KMS-11 (cell line): ENCODE results near the gene C1orf21.

ENCODE experiments used
- H2AFZ ChIP-seq: fragments of 200-600 bp; sonication (generic); 2 replicates; pipeline ENCODE4 v1.6.1; 2016; ENCODE audit warnings: antibody characterized with exemption, mixed run types, low read depth
- H3K27ac ChIP-seq: fragments of 200-600 bp; sonication (generic); 2 replicates; pipeline ENCODE4 v1.6.1; 2016; ENCODE audit warnings: mild to moderate bottlenecking, mixed run types
- H3K27me3 ChIP-seq: fragments of 200-600 bp; sonication (generic); 2 replicates; pipeline ENCODE4 v1.6.1; 2017; ENCODE audit warnings: mild to moderate bottlenecking, low read depth, mixed run types, moderate library complexity; ENCODE audit not compliant: insufficient read depth
- H3K36me3 ChIP-seq: fragments of 200-600 bp; sonication (generic); 2 replicates; pipeline ENCODE4 v1.6.1; 2017; ENCODE audit warnings: mild to moderate bottlenecking, mixed run types; ENCODE audit not compliant: insufficient read depth
- H3K4me1 ChIP-seq: fragments of 200-600 bp; sonication (generic); 2 replicates; pipeline ENCODE4 v1.6.1; 2016; ENCODE audit warnings: mild to moderate bottlenecking, low read depth, mixed run types; ENCODE audit not compliant: poor library complexity, severe bottlenecking
- H3K4me2 ChIP-seq: fragments of 200-600 bp; sonication (generic); 2 replicates; pipeline ENCODE4 v1.7.0; 2016; ENCODE audit warnings: mild to moderate bottlenecking, mixed run types
- H3K4me3 ChIP-seq: fragments of 200-600 bp; sonication (generic); IDR thresholded peaks from 2 replicates; pipeline ENCODE4 v1.6.1; 2017; ENCODE audit warnings: low read depth, low read length, mixed read lengths; ENCODE audit not compliant: insufficient read depth
- H3K79me2 ChIP-seq: fragments of 200-600 bp; sonication (generic); 2 replicates; pipeline ENCODE4 v1.6.1; 2016; ENCODE audit warnings: low read depth, mixed run types; ENCODE audit not compliant: insufficient read depth
- H3K9ac ChIP-seq: fragments of 200-600 bp; sonication (generic); 2 replicates; pipeline ENCODE4 v1.6.1; 2016; ENCODE audit warnings: mild to moderate bottlenecking, mixed run types
- H4K20me1 ChIP-seq: fragments of 200-600 bp; sonication (generic); 2 replicates; pipeline ENCODE4 v1.6.1; 2016; ENCODE audit warnings: mild to moderate bottlenecking, mixed run types; ENCODE audit not compliant: insufficient read depth
- TF ChIP-seq, protein P1 (sequence below): fragments of 200-600 bp; sonication (generic); conservative IDR thresholded peaks from 2 replicates; pipeline ENCODE4 v1.6.1; 2017; ENCODE audit warnings: low read depth, mild to moderate bottlenecking, antibody characterized with exemption, low read length, moderate library complexity, mixed read lengths

C1orf21 gene

DNA sequence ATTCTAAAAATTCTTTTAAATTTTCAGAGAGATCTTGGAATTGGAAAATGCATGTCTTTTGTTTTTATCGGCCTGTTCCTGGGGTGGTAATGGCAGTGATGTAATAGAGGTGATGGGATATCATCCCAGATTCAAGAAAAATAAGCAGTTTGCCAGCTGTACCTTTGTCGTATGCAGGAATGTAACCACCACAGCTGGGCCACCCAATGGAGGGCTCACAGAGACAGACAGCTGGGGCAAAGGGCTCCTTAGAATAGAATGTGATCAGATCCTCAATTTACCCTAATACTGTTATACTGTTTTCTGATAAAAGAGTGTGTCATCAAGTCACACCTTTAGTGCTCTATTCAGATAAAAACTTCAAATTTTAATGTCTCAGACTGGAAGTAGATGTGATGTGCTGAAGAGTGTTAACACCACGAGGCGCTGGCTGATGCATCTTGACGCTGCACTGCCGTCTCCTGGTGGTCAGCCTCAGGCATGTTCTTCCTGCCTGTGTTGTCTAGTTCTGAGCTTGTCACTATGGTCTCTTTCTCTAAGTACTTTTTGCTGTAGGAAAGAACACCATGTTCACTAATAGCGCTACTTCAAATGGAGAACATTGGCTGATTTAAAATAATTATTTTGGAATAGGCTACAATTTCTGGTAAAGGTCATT lies 78.8 kb downstream of the C1orf21 start:
- H2AFZ ChIP-seq, result no peak overlapping the region
- no peaks in the 10 kb centered on the region for H4K20me1 ChIP-seq
- H3K79me2 ChIP-seq, result peaks cover 16% of the 10 kb centered on the region; the same call in 1 of the 2 replicates
- no peaks in the 10 kb centered on the region for H3K27me3 ChIP-seq
- H3K9ac ChIP-seq, result no peak overlapping the region
- no peak overlapping the region for H3K4me3 ChIP-seq
- peaks cover 63% of the 10 kb centered on the region for H3K4me1 ChIP-seq
- TF ChIP-seq, protein P1, sequence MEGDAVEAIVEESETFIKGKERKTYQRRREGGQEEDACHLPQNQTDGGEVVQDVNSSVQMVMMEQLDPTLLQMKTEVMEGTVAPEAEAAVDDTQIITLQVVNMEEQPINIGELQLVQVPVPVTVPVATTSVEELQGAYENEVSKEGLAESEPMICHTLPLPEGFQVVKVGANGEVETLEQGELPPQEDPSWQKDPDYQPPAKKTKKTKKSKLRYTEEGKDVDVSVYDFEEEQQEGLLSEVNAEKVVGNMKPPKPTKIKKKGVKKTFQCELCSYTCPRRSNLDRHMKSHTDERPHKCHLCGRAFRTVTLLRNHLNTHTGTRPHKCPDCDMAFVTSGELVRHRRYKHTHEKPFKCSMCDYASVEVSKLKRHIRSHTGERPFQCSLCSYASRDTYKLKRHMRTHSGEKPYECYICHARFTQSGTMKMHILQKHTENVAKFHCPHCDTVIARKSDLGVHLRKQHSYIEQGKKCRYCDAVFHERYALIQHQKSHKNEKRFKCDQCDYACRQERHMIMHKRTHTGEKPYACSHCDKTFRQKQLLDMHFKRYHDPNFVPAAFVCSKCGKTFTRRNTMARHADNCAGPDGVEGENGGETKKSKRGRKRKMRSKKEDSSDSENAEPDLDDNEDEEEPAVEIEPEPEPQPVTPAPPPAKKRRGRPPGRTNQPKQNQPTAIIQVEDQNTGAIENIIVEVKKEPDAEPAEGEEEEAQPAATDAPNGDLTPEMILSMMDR, result no peak
- H3K4me2 ChIP-seq, result no peak overlapping the region
- H3K36me3 ChIP-seq, result no peaks in the 10 kb centered on the region
- H3K27ac ChIP-seq, result no peak overlapping the region

DNA sequence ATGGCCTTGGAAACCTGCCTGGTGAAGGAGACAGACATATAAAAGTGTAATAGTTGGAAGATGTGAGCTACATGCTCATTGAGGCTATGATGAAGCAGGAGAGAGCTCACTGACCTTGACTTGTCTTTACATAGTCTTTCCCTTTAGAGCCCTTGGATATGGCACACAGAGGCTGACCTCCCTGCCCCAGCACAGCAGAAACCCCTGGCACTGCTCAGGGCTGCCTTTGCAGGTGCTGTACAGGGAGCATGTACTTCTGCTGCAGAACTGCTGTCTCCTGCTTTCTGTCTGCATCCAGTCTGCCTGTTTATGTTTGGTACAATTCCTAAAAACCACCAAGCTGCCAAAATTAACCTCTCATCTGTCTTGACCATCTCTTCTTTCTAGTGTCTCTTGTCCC lies 80.5 kb downstream of the C1orf21 start:
- no peaks in the 10 kb centered on the region for H4K20me1 ChIP-seq
- no peak overlapping the region for H3K4me3 ChIP-seq
- no peak overlapping the region for H3K9ac ChIP-seq
- H3K27me3 ChIP-seq, result no peaks in the 10 kb centered on the region
- H3K4me2 ChIP-seq, result no peak overlapping the region
- no peak overlapping the region for H2AFZ ChIP-seq
- peaks cover 16% of the 10 kb centered on the region; the same call in 1 of the 2 replicates for H3K79me2 ChIP-seq
- H3K36me3 ChIP-seq, result no peaks in the 10 kb centered on the region
- TF ChIP-seq, protein P1, result no peak
- no peak overlapping the region for H3K27ac ChIP-seq
- peaks cover 46% of the 10 kb centered on the region for H3K4me1 ChIP-seq

DNA sequence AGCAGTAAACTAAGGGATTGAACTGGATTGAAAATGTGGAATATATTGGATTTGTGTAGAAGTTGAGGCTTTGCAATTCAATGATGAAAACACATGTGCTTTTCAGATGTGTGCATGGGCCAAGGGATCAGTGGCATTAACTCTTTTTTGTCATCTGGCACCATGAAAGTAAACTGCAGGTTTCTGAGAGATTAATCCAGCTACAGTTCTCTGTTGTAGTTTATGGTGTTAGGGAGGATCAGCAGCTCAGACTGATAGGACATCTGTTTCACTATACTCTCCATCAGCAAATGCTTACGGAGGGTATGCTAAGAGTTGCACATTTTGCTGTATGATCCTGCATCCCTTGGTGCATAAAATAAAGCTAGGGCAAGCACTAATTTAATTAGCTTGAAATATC lies 82.6 kb downstream of the C1orf21 start:
- H3K4me3 ChIP-seq, result no peak overlapping the region
- H3K4me2 ChIP-seq, result no peak overlapping the region
- H3K27me3 ChIP-seq, result no peaks in the 10 kb centered on the region
- H3K79me2 ChIP-seq, result peaks cover 4% of the 10 kb centered on the region; the same call in 1 of the 2 replicates
- peaks cover 25% of the 10 kb centered on the region for H3K4me1 ChIP-seq
- H3K27ac ChIP-seq, result no peak overlapping the region
- no peak overlapping the region for H3K9ac ChIP-seq
- no peaks in the 10 kb centered on the region for H3K36me3 ChIP-seq
- H2AFZ ChIP-seq, result no peak overlapping the region
- H4K20me1 ChIP-seq, result no peaks in the 10 kb centered on the region
- TF ChIP-seq, protein P1, result no peak

DNA sequence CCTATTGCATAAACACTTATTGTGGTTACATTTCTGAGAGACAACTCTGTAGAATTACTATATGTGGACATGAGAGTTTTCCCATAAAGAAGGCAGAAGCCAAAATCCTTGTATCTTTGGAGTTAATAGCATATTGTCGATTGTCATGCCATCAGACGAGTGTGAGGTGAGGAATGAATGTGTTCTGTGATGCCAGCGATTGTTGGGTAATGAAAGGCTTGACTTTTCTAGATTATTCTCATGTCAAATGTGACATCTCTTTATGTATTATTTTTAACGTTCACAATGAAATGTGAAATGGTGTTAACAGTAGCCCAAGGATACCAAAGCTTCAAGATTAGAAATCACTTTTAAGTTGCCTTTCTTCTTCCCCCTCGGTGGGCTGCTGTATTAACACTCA lies 84.9 kb downstream of the C1orf21 start:
- H3K27ac ChIP-seq, result no peak overlapping the region
- TF ChIP-seq, protein P1, result no peak

More for the DNA sequence above, 84.9 kb downstream of the C1orf21 start:
- peaks cover 23% of the 10 kb centered on the region for H3K4me1 ChIP-seq
- H4K20me1 ChIP-seq, result no peaks in the 10 kb centered on the region
- no peaks in the 10 kb centered on the region for H3K36me3 ChIP-seq
- no peak overlapping the region for H3K4me3 ChIP-seq
- H3K79me2 ChIP-seq, result peaks cover 4% of the 10 kb centered on the region; the same call in 1 of the 2 replicates
- no peak overlapping the region for H2AFZ ChIP-seq
- H3K27me3 ChIP-seq, result no peaks in the 10 kb centered on the region
- no peak overlapping the region for H3K4me2 ChIP-seq
- H3K9ac ChIP-seq, result no peak overlapping the region
